Measurements from ENCODE around the gene ENOX1.

Gene ENOX1

DNA sequence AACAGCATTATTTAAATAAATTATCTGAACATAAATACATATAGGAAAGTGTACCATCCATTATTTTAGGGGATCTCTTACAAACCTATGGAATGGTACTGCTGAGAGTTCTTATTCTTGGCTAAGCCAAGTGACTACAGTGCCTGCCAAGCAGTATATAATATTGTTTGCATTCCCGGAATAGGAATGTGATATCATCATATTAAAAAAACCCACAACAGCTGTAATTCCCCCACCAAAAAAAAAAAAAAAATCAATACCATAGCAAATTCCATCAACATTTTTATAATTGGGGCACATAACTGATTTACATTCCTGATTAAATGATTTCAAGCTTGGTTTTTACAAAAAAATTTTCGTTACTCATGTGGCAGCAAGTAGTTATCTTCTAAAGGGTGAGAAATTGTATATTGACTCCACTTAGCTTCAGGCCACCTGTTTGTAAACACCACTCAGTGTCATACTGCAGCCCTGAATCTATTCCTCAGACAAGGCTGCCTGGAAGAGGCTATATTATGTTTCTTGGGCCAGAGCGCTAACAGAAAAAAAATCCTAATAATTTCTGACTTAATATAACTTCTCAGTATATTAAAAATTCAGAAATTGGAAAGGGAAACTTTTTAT is 485.3 kb downstream of the ENOX1 start:
- no peak for DNase-seq

DNA sequence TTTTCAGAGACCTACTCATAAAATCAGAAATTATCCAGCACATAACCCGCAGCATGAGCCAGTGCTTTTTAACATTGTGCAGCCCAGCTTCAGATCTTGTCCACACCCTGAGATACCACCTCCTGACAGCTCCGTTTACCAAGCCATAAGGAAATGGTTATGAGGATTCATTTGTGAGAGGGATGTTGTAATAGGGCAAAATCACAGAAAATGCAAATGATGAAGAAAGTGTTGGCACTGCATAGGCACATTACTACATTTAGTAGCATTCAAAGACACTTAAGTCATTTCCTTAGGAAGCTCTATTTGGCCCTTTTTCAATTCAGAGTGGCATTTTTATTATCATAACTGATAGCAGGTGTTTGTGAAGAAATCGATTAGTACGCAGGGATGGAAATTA is 485.9 kb downstream of the ENOX1 start:
- DNase-seq: no peak

DNA sequence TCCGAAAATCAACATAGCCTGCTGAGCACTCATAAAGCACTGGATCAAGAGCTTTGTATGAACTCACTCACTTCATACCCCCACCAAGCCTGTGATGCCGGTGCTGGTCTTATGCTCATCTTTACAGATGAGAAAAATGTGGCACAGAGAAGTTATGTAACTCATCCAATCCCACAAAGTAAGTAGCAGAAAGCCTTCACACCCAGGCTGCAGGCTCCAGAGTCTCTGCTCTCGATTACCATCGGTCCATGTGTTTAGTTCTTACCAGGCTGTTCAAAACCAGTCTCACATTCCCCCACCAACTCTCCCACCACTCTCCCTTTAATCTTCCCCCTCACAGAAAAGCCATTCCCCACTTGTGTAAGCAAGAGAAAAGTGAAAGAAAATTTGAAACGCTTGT is 487.4 kb downstream of the ENOX1 start:
- no peak for DNase-seq

DNA sequence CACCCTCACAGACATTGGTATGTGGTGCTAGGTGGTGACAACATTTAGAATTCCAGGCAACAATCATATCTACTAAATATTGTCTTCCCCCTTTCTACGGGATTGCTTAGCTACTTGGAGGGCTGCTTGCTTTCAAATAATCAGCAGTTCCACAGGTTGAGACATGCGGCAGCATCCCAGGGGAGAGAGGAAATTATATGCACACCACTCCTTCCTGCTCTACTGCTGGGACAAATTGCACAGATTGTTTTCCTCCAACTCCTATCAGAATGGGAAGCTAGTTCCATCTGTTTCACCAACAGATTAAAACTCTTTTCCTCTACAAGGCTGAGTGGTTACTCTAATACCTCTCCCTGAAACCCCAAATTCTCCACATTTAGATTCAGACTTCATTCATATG is 488.0 kb downstream of the ENOX1 start:
- DNase-seq: peak; percentile 79

DNA sequence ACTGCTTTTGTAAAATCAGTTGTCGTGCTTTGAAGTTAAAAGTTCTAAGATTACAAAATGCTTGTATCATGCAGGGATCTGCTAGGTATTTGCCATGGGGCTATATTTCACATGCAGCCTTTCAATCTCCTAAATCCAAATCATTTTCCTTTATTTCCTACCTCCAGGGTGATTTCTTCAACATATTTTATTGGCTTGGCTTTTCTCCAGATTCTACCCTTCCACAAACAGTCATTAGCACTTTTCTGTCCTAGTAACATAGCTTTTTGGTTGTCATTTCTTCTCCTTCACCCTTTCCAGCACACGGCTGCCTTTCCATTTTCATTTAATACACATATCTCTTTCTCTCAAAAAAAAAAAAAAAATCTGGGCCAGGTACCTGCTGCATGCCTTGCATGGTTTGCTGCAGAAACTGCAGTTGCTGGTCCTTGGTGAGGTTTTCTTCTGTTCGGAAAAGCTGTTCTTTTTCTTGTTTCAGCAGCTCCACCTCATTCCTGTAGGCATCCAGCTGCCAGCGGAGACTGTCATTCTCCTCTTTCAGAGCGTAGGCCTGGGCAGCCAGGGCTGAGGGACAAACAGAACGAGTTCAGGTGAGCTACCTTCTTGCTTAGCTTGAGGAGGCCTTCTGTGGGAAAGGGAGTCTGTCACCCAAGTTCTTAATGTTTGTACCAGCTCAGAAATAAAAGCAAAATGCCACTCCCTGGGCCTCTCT is 488.6 kb downstream of the ENOX1 start:
- peak; percentile 32 for DNase-seq

DNA sequence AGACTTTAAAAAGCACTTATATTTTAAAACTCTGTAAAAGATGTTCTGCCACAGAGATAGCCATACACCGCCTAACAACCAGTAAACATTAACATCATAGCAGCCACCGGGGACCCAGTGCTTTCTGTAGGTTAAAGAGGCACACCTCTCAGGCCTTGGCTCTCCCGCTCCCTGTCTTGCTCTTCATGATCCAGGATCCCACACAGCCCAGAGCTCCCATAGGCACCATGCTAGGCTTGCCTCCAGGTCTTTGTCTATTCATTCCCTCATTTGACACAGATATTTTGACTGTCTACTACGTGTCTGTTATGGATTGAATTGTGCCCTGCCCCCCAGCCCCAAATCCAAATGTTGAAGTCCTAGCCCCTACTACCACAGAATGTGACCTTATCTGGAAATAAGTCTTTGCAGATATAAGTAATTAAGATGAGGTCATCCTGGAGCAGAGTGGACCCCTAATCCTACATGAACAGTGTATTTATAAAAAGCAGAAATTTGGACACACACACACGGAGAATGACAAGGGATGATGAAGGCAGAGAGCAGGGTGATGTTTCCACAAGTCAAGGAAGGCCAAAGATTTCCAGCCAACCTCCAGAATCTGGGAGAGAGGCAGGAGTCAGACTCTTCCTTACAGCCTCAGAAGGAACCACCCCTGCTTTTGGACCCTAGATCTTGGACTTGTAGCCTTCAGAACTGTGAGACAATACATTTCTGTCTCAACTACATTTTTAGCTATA is 490.8 kb downstream of the ENOX1 start:
- DNase-seq: no peak

DNA sequence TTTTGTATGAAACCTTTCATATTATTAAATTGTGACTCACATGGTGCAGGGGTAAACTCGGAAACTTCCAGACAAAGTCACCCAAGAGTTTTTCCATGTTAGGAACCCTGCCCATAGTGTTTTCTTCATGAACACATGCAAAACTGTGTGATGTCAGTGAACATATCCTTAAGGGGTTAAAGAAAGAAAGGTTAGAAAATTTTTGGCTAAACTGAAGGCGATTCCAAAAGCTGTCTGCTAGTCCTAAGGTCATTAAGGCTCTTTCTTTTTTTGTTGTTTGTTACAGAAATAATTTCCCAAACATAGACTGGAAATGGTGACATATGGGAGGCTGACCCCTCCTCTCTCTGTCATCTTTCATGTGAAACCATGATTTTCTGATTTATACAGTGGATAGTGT is 491.5 kb downstream of the ENOX1 start:
- DNase-seq: no peak

DNA sequence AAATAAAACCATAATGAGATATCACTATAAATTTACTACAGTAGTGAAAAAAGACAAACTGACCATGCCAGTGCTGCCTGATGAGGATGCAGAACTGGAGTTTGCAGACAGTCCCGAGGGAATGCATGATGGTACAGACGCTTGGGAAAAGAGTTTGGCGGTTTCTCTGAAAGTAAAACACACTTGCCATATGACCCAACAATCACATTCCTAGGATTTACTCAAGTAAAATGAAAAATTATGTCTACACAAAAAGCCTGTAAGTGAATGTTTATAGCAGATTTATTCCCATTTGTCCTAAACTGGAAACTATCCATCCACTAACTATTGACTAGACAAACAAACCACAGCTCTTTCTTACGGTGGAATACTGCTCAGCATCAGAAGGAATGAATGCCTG is 492.4 kb downstream of the ENOX1 start:
- DNase-seq: no peak

DNA sequence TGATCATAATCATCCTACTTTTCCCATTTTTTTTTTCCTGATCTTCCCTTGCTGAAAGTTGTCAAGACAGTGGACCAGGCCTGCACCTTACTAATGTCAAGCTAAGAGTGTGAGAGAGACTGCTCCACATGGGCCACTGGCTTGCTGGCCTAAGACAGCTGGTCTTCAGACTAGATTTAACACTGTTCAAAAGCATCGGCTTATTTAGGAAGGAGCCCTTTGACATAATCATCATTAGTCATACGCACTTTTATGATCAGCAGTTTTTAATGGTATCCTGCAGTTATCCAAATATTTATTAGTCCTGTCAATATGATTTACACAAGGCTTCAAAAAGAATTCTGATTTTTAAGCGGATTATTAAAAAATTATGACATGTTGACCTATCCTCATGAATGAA is 492.8 kb downstream of the ENOX1 start:
- DNase-seq: no peak

DNA sequence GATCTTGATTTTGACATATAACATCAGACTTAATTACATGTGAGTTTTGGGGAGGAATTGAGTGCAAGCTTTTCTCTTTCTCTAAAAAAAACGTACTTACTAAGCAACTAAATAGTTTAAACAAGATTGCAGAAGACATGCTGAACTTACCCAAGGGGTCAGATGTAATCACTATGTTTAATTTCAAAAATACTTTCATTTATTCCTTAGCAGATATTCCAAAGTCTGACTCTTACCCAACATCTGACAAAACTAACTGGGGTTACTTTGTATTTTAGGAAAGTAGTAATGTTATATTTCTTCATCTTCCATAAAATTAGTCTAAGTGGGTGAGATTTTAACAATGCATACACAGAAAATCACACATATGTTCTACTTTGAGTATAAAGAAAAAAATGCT is 493.2 kb downstream of the ENOX1 start:
- DNase-seq: no peak

DNA sequence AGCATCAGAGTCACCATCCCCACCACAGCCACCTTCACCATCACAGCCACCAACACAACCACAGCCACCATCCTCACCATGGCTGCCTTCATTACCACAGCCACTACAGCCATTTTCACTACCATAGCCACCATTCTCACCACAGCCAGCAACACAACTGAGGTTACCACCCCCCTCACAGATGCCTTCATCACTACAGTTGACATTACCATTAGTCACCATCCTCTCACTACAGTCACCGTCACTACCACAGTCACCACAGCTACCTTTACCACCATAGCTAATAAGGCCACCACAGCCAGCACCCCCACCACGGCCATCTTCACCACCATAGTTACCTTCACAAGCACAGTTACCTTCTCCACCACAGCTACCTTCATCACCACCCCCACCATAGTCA is 493.8 kb downstream of the ENOX1 start:
- no peak for DNase-seq

DNA sequence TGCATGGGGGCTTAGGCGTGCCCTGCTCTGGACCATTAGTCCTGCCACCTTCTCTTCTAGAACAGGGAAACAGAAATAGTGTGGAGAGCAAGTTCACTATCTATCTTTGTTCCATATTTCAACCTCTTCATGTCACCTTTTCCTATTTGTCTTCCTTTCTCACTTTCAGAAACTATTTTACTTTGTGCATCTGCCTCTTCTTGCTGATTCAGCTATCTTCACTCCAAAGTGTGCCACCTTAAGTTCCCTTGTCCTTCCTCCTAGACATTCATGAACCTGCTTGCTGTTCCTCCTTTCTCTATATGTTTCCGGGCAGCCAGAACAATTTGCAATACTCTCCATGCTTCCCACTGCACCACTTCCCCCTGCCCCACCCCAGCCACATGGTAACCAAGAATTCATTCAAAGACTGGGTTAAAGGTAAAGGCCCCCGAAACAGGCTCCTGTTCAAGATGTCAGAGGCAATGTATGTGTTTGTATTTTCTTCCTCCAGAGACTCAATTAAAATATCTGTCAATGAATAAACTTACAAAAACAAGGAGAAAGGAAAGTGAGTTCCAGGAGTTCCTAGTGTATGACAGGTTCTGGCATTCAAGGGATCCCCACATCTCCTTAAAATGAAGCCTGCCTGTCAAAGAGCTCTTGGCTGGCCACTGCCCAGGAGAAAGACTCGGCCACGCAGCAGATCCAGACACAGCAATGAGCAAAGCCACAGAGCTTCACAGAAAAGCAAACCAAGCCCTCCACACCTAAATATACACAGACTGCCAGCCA is 495.3 kb downstream of the ENOX1 start:
- no peak for DNase-seq

DNA sequence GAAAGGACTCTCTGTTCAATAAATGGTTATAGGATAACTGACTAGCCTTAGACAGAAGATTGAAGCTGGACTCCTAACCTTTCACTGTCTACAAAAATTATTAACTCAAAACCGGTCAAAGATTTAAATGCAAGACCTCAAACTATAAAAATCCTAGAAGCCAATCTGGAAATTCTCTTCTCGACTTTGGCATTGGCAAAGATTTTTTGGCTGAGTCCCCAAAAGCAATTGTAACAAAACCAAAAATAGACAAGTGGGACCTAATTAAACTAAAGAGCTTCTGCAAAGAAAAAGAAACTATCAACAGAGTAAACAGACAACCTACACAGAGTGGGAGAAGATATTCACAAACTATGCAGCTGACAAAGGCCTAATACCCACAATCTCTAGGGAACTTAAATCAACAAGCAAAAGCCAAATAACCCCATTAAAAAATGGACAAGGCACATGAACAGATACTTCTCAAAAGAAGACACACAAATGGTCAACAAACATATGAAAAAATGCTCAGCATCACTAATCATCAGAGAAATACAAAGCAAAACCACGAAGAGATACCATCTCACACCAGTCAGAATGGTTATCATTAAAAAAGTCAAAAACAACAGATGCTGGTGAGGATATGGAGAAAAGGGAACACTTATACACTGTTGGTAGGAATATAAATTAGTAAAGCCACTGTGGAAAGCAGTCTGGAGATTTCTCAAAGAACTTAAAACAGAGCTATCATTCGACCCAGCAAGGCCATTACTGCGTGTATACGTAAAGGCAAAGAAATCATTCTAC is 497.1 kb downstream of the ENOX1 start:
- no peak for DNase-seq

DNA sequence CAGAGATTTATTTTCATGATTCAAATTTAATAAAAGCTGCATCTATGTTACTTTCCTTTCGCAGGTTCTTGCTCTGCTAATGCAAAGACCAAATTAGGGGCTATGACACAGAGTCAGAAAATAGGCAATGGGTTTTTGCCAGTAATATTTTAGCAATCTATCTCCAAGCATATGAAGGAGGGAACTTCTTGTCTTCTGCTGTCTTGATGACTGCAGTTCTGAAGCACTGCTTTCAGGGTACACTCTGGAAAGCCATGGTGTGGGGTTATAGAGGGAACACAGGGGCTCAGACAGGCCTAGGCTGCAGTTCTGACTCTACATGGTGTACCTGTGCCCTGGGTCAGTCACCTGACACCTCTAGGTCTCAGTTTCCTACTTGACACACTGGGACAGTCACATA is 500.0 kb downstream of the ENOX1 start:
- no peak for DNase-seq

DNA sequence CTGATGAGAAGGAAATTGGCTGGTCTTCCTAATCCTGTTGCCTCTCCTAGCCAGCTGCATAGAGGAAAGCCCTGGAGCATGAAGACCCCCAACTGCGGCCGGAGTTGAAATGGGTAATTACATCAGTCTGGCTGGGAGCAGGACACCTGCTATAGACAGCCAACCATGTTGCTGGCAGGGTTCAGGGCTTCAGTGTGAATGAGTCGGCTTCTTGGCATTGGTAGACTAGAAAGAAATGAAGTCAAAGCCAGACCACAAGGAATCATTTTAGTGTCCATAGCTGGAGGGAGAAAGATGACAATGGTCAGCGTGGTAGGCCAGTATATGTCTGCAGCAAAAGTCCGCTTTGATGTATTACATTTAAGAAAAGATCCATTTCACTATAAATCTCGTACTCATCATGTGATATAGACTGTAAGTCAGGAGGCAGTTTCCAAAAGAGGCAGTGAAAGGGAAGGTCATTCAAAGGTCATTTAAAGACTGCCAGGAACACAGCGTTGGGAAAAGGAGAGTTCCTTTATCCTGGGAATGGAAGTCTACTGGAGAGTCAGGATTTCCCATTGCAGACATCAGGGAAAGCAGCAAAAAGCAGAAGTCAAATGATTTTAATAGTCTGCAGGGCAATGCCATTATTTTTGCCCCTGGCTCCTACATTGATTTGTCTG is 500.7 kb downstream of the ENOX1 start:
- peak; percentile 32 for DNase-seq

DNA sequence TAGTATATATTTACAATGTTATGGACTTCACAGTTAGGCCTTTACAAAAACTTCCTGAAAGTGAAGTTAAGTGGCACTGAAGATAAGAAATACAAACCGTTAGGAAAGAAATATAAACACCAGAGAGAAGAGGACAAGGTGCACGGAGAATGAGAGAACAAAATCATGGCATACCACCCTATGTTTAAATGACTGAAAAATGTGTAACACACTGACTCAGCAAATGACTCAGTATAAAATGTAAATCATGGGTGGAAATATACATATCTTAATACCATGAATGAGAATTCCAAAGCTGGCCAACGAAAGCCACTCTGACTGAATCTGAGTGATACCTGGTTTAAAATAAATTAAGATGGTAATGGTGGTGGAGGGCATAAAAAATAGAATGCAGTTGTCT is 502.6 kb downstream of the ENOX1 start:
- no peak for DNase-seq

DNA sequence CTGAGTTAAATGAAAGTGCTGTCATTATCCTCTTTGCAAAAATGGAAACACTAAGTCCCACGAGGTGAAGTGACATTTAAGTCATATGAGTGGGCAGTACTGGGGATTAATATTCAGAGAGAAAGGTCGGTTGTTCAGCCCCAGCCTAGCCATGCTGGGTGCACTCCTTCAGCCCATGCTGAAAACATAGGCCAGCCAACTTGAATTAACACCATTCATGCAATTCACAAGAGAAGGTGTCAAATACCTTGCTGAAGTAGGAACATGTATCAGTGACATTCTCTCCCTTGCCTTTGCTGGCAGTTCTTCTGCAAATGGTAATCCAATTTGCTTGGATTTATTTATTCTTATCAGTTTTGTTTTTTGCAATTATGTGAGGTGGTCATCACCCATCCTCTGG is 507.1 kb downstream of the ENOX1 start:
- DNase-seq: no peak

DNA sequence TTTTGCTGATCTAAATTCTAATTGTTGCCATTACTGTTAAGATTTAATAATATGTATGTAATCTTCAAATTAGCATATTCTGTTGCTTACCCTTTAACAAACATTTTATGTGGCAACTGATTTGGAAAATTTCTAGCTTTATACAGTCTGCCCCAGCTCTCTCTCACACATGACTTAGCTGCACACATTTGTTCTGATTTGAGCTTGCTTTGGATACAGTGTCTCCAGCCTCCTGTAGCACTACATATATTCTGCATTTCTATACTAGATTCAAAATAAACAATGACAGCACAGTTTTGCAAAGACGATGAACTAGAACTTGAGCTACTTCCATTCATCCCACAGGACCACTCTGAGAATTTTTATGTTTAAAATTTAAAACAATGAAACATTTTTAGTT is 508.6 kb downstream of the ENOX1 start:
- DNase-seq: no peak

DNA sequence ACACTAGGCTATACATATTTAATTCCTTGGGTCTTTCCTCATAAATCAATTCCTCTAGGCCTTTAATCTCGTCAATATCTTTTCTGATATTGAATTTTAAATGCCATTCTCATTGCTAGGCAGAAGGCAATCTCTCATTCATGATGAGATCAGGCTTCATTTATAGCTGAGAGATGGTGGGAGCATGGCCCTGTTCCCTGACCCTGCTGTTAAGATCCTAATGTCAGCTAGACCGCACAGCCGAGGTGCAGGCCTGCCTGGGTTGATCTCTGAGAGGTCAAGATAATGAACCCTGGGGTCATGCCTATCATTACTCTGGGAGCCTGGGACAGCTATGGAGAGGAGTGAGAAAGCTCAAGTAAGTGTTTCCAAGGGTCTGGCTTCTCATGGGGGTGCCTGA is 509.6 kb downstream of the ENOX1 start:
- DNase-seq: no peak

DNA sequence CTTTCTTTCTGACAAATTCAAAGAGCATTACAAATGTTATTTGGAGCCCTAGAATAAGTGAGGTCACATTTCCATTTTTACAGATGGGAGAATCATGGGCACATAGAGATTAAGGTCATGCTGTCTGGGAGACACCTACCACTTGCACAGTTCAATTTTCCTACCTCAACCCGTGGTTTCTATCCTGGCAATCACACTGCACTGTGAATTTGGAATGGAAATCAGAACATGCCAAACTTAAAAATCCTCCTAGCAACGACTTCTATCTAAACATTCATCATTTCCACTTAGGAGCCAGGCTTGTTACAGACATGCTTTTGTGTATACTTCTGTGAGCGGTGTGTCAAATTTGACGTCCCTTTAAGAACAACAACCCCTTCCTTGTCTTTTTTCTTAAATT is 511.9 kb downstream of the ENOX1 start:
- DNase-seq: no peak

DNA sequence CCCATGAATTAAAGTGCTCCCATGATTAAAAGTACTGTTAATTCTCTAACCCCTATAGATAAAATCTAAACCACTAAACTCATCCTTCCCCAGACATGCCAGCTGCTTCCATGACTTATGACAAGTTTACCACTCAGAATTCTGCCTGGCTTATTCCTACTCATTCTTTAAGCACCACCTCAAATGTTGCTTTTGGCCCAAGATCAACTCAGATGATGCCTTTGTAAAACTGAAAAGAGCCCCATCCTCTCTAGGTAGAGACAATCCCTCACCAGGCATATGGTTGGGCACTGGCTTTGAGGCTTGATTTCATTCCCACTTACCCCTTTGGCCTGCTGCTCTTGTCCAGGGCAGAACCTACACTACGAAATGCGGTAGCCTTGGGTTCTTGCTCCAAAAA is 513.4 kb downstream of the ENOX1 start:
- DNase-seq: no peak

DNA sequence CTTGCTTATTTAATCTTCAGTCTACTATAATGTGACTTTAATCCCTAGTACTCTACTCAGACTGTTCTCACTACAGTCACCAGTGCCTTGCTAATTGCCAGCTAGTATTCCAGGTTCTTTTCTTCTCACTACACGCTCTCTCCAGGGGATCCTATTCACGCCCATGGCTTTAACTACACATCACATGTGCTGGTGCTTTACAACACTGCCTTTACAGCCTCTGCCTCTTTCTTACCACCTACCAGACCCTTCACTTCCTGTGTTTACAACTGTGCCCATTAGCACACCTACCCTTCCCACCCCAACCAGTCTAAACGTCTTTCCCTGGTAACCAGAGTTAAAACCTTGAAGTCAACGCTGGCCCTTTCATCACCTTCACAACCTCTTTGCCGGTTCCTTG is 513.9 kb downstream of the ENOX1 start:
- DNase-seq: no peak
